Measurements from ENCODE around the gene CXXC5.
"Not testable (repeated sequence)": the region's sequence is repeated elsewhere in the genome, so short reads cannot be mapped to it uniquely, and the experiment has no call there.

The CXXC5 gene

DNA sequence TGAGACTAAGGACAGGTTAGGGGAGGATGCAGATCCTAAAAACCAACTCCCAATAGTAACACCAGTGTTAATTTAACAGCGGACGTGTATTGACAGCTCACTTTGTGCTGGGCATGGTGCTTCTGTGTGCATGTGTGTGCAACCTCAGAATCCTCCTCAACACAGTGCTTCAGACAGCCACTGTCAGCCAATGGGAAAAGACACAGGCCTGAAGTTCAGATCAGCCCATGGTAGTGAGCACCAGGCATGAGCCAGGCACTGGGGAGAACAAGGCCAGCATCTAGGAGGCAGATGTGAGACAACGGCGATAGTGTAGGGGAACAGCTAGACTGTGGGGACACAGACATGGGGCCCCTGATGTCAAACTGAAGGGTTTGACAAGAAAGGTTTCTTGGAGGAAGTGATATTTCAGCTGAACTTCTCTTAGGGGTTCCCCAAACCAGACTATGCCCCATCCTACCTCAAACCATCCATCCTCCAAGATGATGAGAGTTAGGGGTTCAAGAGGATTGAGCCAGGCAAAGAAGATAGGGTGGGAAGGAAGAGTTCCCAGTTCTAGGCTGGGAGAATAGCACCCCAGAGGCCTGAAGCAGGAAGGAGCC is 75.9 kb downstream of the CXXC5 start:
- H3K27me3 Mint-ChIP-seq (ENCODE audit: low read depth): peaks cover 7% of the 10 kb centered on the region
- H3K4me1 Mint-ChIP-seq: peaks cover 26% of the 10 kb centered on the region
- peaks cover 21% of the 10 kb centered on the region for H3K36me3 Mint-ChIP-seq (ENCODE audit: low read depth)
- H3K9me3 Mint-ChIP-seq: peaks cover 4% of the 10 kb centered on the region
- no peak overlapping the region for H3K27ac Mint-ChIP-seq
- H3K4me3 Mint-ChIP-seq: no peak overlapping the region
- TF ChIP-seq CTCF (IDR thresholded peaks at IDR 0.05; ENCODE audit: unreplicated experiment in 3 of 3): no peak

- H3K9me3 Mint-ChIP-seq: no peaks in the 10 kb centered on the region
- H3K4me1 Mint-ChIP-seq: peaks cover 26% of the 10 kb centered on the region
- peak overlapping the region; percentile 29 to 80 (median 45) for H3K27ac Mint-ChIP-seq
- H3K4me3 Mint-ChIP-seq: peak overlapping the region in 1 of 3 experiments; percentile 30
- no peak for TF ChIP-seq CTCF (IDR thresholded peaks at IDR 0.05; ENCODE audit: unreplicated experiment in 3 of 3)
- H3K27me3 Mint-ChIP-seq (ENCODE audit: low read depth): peaks cover 7% of the 10 kb centered on the region
- peaks cover 14% of the 10 kb centered on the region for H3K36me3 Mint-ChIP-seq (ENCODE audit: low read depth)
Observed at GRCh38 chr5:139725073-139725830, 77.1 kb downstream of the CXXC5 start.

GRCh38 chr5:139726248-139726647 is 78.1 kb downstream of the CXXC5 start:
- Mint-ChIP-seq H3K4me3 (no peak overlapping the region), H3K27ac (peak overlapping the region in 2 of 3 experiments; percentile 9 to 35), H3K27me3 (ENCODE audit: low read depth) (peaks cover 7% of the 10 kb centered on the region), H3K9me3 (no peaks in the 10 kb centered on the region), H3K4me1 (peaks cover 26% of the 10 kb centered on the region), H3K36me3 (ENCODE audit: low read depth) (peaks cover 7% of the 10 kb centered on the region)
- TF ChIP-seq CTCF (IDR thresholded peaks at IDR 0.05; ENCODE audit: unreplicated experiment in 3 of 3): no peak

- H3K4me3 Mint-ChIP-seq, H3K9me3 Mint-ChIP-seq: not testable (repeated sequence)
Observed at GRCh38 chr5:139727615-139728014, 79.5 kb downstream of the CXXC5 start.

DNA sequence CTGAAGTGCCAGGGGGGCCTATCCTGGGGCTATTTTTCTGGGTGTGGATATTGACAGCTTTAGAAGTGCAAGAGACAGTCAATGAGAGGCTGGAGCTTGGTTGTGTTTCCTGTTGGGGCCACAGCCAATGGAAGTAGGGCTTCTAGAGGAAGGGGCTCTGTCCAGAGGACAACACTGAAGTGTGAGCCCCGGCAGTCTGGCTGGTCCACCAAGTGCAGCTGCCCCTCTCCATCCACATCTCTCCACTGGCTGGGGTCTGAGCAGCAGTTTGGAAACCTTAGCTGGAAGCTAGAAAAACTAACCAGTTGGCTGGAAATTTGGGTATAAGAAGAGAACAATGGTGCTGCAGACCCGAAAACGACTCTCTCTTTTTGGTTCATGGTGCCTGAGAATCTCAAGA is 83.1 kb downstream of the CXXC5 start:
- Mint-ChIP-seq H3K27ac (peak overlapping the region; percentile 23 to 39 (median 35)), H3K4me1 (peaks cover 6% of the 10 kb centered on the region), H3K4me3 (no peak overlapping the region), H3K9me3 (no peaks in the 10 kb centered on the region), H3K27me3 (ENCODE audit: low read depth) (peaks cover 4% of the 10 kb centered on the region), H3K36me3 (ENCODE audit: low read depth) (no peaks in the 10 kb centered on the region)
- no peak for TF ChIP-seq CTCF (IDR thresholded peaks at IDR 0.05; ENCODE audit: unreplicated experiment in 3 of 3)

More at GRCh38 chr5:139727615-139728014, 79.5 kb downstream of the CXXC5 start:
- H3K4me1 Mint-ChIP-seq: peaks cover 26% of the 10 kb centered on the region
- not testable (repeated sequence) for H3K36me3 Mint-ChIP-seq (ENCODE audit: low read depth); H3K27ac Mint-ChIP-seq; H3K27me3 Mint-ChIP-seq (ENCODE audit: low read depth)

DNA sequence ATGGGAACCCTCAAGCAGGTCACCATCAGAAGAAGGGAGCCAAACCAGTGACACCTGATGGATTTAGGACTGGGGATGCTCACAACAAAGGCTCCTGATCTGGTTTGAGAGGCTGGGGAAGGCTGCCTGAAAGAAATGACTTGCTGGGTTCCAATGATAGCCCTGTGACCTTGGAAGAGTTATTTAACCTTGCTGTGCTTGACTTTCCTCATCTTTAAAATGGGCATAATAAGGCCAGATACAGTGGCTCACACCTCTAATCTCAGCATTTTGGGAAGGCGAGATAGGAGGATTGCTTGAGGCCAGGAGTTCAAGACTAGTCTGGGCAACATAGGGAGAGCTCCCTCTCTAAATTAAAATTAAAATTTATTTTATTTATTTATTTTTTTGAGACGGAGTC is 83.9 kb downstream of the CXXC5 start:
- H3K27ac Mint-ChIP-seq: peak overlapping the region in 1 of 3 experiments; percentile 23
- H3K9me3 Mint-ChIP-seq: no peaks in the 10 kb centered on the region
- TF ChIP-seq CTCF (IDR thresholded peaks at IDR 0.05; ENCODE audit: unreplicated experiment in 3 of 3): no peak
- H3K36me3 Mint-ChIP-seq (ENCODE audit: low read depth): no peaks in the 10 kb centered on the region
- H3K27me3 Mint-ChIP-seq (ENCODE audit: low read depth): peaks cover 4% of the 10 kb centered on the region
- no peaks in the 10 kb centered on the region for H3K4me1 Mint-ChIP-seq
- no peak overlapping the region for H3K4me3 Mint-ChIP-seq
